OCI-M2 (cell line): Measurements from ENCODE around the gene RSRC1.

Experiments
- DNase-seq: peaks from one replicate; lab custom pipeline; 2025; ENCODE audit not compliant: unreplicated experiment; lab: John Stamatoyannopoulos, UW

RSRC1 gene

GRCh38 chr3:158571969-158572765, 462.3 kb downstream of the RSRC1 start:
- DNase-seq, result no peak

GRCh38 chr3:158572766-158573060, 462.8 kb downstream of the RSRC1 start:
- no peak for DNase-seq

GRCh38 chr3:158573714-158574113, 463.8 kb downstream of the RSRC1 start:
- DNase-seq, result no peak

- DNase-seq, result no peak
Measured at GRCh38 chr3:158574646-158575045, 464.8 kb downstream of the RSRC1 start.

GRCh38 chr3:158590223-158590622, 480.3 kb downstream of the RSRC1 start:
- DNase-seq, result no peak
